Mesenchymal stem cell (in vitro differentiated cells and primary cell): Measurements from ENCODE around the gene SLC25A23. TPM values are rescaled to one million over a fixed set of nuclear protein-coding genes. Genes with fewer than 3 reads are reported as not detected.
"Not testable (repeated sequence)": the region's sequence is repeated elsewhere in the genome, so short reads cannot be mapped to it uniquely, and the experiment has no call there.

Source experiments
- DNase-seq: peaks from one replicate; pipeline ENCODE4 v3.0.0-alpha.2; 2013
- H2AFZ ChIP-seq: one replicate; pipeline ENCODE4 v1.6.1; 2013; ENCODE audit warnings: low read depth, mild to moderate bottlenecking, control low read depth, inconsistent platforms, low read length, moderate library complexity
- H2AK5ac ChIP-seq: 2 replicates; pipeline ENCODE4 v1.6.1; 2013; ENCODE audit warnings: low read length, moderate library complexity, mild to moderate bottlenecking, inconsistent platforms; ENCODE audit not compliant: severe bottlenecking
- H2BK120ac ChIP-seq: one replicate; pipeline ENCODE4 v1.6.1; 2013; ENCODE audit warnings: low read depth, mild to moderate bottlenecking, inconsistent platforms, low read length, moderate library complexity
- H2BK12ac ChIP-seq, 2 experiments: one replicate each; pipeline ENCODE4 v1.6.1; 2013; ENCODE audit warnings: inconsistent platforms in 2 of 2, low read length in 2 of 2, mild to moderate bottlenecking in 2 of 2, moderate library complexity in 2 of 2, control low read depth in 1 of 2
- H2BK15ac ChIP-seq: one replicate; pipeline ENCODE4 v1.6.1; 2013; ENCODE audit warnings: mild to moderate bottlenecking, low read depth, inconsistent platforms; ENCODE audit not compliant: poor library complexity, severe bottlenecking
- H2BK5ac ChIP-seq: 2 replicates; pipeline ENCODE4 v1.6.1; 2013; ENCODE audit warnings: low read depth, mild to moderate bottlenecking, low read length, control low read depth, inconsistent platforms; ENCODE audit not compliant: poor library complexity, severe bottlenecking
- H3K14ac ChIP-seq, 2 experiments: one replicate each; pipeline ENCODE4 v1.6.1; 2013; ENCODE audit warnings: inconsistent platforms in 2 of 2, low read length in 2 of 2, control low read depth in 1 of 2, mild to moderate bottlenecking in 1 of 2, moderate library complexity in 1 of 2
- H3K18ac ChIP-seq, 2 experiments: one replicate each; pipeline ENCODE4 v1.6.1; 2013; ENCODE audit warnings: inconsistent platforms in 2 of 2, low read length in 2 of 2, control low read depth in 1 of 2, low read depth in 1 of 2, mild to moderate bottlenecking in 1 of 2
- H3K23ac ChIP-seq, 2 experiments: one replicate each; pipeline ENCODE4 v1.6.1; 2013; ENCODE audit warnings: inconsistent platforms in 2 of 2, low read length in 2 of 2, mild to moderate bottlenecking in 2 of 2, moderate library complexity in 2 of 2, control low read depth in 1 of 2
- H3K27ac ChIP-seq: 2 replicates; pipeline ENCODE4 v1.5.1; 2013; ENCODE audit warnings: mild to moderate bottlenecking, moderate library complexity, low read length, control low read depth, inconsistent platforms; ENCODE audit not compliant: poor library complexity, severe bottlenecking
- H3K27me3 ChIP-seq, 2 experiments: 2 replicates each; pipeline versions ENCODE4 v1.6.1 to v1.7.0; 2013; ENCODE audit warnings: low read length in 2 of 2, mild to moderate bottlenecking in 2 of 2, moderate library complexity in 2 of 2, control low read depth in 1 of 2, inconsistent platforms in 1 of 2; ENCODE audit not compliant: control insufficient read depth in 1 of 2, insufficient read depth in 1 of 2
- H3K36me3 ChIP-seq, 2 experiments: 2 replicates each; pipeline versions ENCODE4 v1.6.1 to v1.7.0; 2013; ENCODE audit warnings: low read length in 2 of 2, control low read depth in 1 of 2, inconsistent platforms in 1 of 2, low read depth in 1 of 2, mild to moderate bottlenecking in 1 of 2; ENCODE audit not compliant: insufficient read depth in 2 of 2, control insufficient read depth in 1 of 2
- H3K4ac ChIP-seq, 2 experiments: one replicate each; pipeline ENCODE4 v1.6.1; 2013; ENCODE audit warnings: inconsistent platforms in 2 of 2, low read length in 2 of 2, mild to moderate bottlenecking in 2 of 2, moderate library complexity in 2 of 2, control low read depth in 1 of 2, low read depth in 1 of 2
- H3K4me1 ChIP-seq: 2 replicates; pipeline ENCODE4 v1.6.1; 2013; ENCODE audit warnings: low read depth, low read length, control low read depth; ENCODE audit not compliant: control insufficient read depth, insufficient read depth
- H3K4me2 ChIP-seq: 2 replicates; pipeline ENCODE4 v1.6.1; 2013; ENCODE audit warnings: low read length, mild to moderate bottlenecking, inconsistent platforms; ENCODE audit not compliant: poor library complexity, severe bottlenecking
- H3K4me3 ChIP-seq, 2 experiments: 2 replicates each; pipeline versions ENCODE4 v1.5.1 to v1.7.0; 2013; ENCODE audit warnings: low read length in 2 of 2, mild to moderate bottlenecking in 2 of 2, control low read depth in 1 of 2, low read depth in 1 of 2; ENCODE audit not compliant: insufficient read depth in 1 of 2
- H3K79me1 ChIP-seq: replicated peaks from 2 replicates; pipeline ENCODE4 v1.6.1; 2013; ENCODE audit warnings: mild to moderate bottlenecking, control low read depth, low read length, inconsistent platforms; ENCODE audit not compliant: poor library complexity, severe bottlenecking
- H3K9ac ChIP-seq: 2 replicates; pipeline ENCODE4 v1.7.0; 2013; ENCODE audit warnings: mild to moderate bottlenecking, low read length, moderate library complexity
- H3K9me3 ChIP-seq: 2 replicates; pipeline ENCODE4 v1.7.0; 2013; ENCODE audit warnings: mild to moderate bottlenecking, low read length; ENCODE audit not compliant: control insufficient read depth
- H4K8ac ChIP-seq: one replicate; pipeline ENCODE4 v1.6.1; 2013; ENCODE audit warnings: inconsistent platforms, mild to moderate bottlenecking, low read length, moderate library complexity
- H4K91ac ChIP-seq: one replicate; pipeline ENCODE4 v1.6.1; 2013; ENCODE audit warnings: mild to moderate bottlenecking, low read length, inconsistent platforms
- WGBS: methylation state at CpG from one replicate; pipeline ENCODE4 v1.1.7; 2013; ENCODE audit warnings: mixed read lengths; 5-methylcytosine and 5-hydroxymethylcytosine counted together
- polyA plus RNA-seq, 2 experiments: library from polyadenylated mRNA; stranded (reverse); fragments of 200-250 nt; gene quantifications; one replicate each; pipeline ENCODE4 v1.2.3, GENCODE V29; 2013

SLC25A23 gene
- 60.2 TPM for polyA plus RNA-seq (2013, experiment 1 of 2)
- 59.0 TPM for polyA plus RNA-seq (2013, experiment 2 of 2)

DNA sequence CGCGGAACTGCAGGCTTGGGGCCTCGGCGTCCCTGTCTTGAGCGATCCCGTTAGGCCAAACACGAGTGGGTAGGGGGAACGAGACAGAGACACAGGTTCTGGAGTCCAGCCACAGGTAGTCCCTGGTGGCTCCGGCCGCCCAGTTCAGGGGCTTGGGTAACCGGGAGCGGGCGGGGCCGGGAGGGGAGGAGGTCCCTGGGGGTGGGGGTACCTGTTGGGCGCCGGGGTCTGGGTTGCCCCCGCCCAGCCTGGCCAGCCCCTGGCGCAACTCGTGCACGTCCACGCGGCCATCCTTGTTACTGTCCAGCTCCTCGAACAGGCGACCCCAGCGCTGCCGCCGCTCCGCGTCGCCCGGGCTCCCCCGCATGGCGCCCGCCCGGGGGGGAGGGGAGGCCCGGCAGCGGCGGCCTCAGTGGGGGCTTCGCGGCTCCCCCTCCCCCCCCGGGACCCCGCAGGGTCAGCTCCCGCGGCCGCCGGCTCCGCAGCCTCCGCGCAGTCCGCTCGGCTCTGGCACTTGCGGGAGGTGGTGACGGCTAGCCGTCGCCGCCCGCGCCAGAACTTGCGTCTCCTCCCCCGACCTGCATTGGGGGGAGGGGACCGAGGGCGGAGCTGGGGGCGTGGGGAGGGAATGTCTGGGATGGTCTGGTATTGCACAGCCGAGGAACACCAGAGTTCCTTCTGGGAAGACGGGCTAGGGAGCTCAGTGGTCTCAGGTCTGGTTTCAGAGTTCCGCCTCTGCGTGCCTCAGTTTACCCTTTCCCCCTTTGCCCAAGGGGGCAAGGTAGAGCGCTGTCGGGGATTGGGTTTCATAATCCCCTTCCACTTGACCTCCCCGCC is at the start of gene SLC25A23:
SLC25A23 (minus strand) TSS at position 531 of the 837 bp plus-strand sequence; CDS start at position 367, 164 bp downstream.
- Histone ChIP-seq H3K4me3 (peak within 1 kb of the TSS; percentile 78 to 88), H3K4me2 (peak within 1 kb of the TSS; percentile 99), H3K4me1 (peaks cover 25% of the 10 kb centered on the region), H2BK15ac (peak within 1 kb of the TSS; percentile 37), H4K91ac (no peak within 1 kb of the TSS), H3K9ac (peak within 1 kb of the TSS; percentile 72), H2BK5ac (peak within 1 kb of the TSS; percentile 8), H3K14ac (peak within 1 kb of the TSS in 1 of 2 experiments; percentile 94), H3K23ac (peak within 1 kb of the TSS in 1 of 2 experiments; percentile 83), H2AFZ (peak within 1 kb of the TSS; percentile 97), H3K18ac (peak within 1 kb of the TSS; percentile 70 to 86), H3K79me1 (peaks cover 21% of the 10 kb centered on the region), H3K9me3 (peaks cover 9% of the 10 kb centered on the region), H3K27me3 (peaks cover 0 to 15% of the 10 kb centered on the region in 2 experiments), H3K4ac (peak within 1 kb of the TSS in 1 of 2 experiments; percentile 67), H3K36me3 (peaks cover 12 to 25% of the 10 kb centered on the region in 2 experiments), H4K8ac (peak within 1 kb of the TSS; percentile 8), H2BK12ac (peak within 1 kb of the TSS in 1 of 2 experiments; percentile 83), H2BK120ac (no peak within 1 kb of the TSS), H2AK5ac (peak within 1 kb of the TSS; percentile 55), H3K27ac (peak within 1 kb of the TSS; percentile 83)
- WGBS, result under 1% methylated on average over 52 of the region's 70 CpGs
- peak; percentile 78 for DNase-seq

DNA sequence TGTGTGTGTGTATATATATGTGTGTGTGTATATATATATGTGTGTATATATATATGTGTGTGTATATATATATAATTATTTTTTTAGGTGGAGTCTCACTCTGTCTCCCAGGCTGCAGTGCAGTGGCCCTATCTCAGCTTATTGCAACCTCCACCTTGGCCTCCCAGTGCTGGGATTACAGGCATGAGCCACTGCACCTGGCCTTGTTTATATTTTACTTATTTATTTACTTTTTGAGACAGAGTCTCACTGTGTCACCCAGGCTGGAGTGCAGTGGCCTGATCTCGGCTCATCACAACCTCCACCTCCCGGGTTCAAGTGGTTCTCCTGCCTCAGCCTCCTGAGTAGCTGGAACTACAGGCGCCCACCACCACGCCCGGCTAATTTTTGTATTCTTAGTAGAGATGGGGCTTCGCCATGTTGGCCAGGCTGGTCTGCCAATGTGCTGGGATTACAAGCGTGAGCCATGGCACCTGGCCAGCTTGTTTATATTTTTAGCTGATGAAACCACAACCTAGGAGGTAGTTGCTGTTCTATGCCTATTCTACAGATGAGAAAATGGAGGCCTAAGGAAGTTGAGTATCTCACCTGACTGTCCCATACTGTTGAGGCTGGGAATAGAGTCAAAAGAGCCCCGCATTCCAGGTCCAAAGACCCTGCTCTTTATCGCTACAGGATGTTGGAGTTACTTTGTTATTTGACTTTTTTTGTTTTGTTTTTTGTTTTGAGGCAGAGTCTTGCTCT is 48.6 kb upstream of the SLC25A23 start:
- H3K79me1 ChIP-seq, H4K8ac ChIP-seq, H2BK120ac ChIP-seq, H3K14ac ChIP-seq, DNase-seq, H3K9ac ChIP-seq, H4K91ac ChIP-seq, H3K4me1 ChIP-seq, H2BK5ac ChIP-seq, H3K4me3 ChIP-seq, H2AK5ac ChIP-seq, H2BK15ac ChIP-seq, H2BK12ac ChIP-seq, H3K36me3 ChIP-seq, H3K27me3 ChIP-seq, H3K27ac ChIP-seq, H3K4me2 ChIP-seq, H2AFZ ChIP-seq, H3K23ac ChIP-seq, H3K18ac ChIP-seq, H3K9me3 ChIP-seq, H3K4ac ChIP-seq: not testable (repeated sequence)
- WGBS, result 85% methylated on average over 8 of the region's 9 CpGs

DNA sequence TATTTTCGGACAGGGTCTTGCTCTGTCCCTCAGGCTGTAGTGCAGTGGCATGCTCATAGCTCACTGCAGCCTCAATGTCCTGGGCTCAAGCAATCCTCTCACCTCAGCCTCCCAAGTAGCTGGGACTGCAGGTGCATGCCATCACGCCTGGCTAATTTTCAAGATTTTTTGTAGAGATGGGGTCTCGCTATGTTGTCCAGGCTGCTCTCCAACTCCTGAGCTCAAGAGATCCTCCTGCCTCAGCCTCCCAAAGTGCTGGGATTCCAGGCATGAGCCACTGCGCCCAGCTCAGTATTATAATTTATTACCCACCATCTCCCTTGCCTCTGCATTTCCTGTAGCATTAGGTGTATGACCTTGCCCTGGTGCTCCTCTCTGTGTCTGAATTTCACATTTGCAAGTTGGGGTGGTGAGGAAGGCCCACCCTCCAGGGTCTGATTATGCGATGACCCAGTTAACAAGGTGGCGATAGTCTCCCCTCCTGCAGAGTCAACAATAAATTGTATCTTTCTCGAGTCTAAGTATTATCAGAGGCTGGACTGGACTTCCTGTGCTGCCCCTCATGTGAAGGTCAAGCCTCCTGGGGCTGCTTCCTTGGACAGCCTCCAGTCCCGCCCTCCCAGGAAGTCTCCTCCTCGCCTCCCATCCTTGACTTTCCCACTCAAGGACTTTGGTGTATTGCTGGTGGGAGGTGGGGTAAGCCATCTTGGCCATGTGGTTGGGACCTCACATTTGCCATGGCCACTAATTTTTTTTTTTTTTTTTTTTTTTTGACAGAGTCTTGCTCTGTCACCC is 44.0 kb upstream of the SLC25A23 start:
- Histone ChIP-seq H3K4me1 (peaks cover 17% of the 10 kb centered on the region), H3K9me3 (no peaks in the 10 kb centered on the region), H3K27me3 (peaks cover 31 to 49% of the 10 kb centered on the region in 2 experiments), H2AFZ (no peak overlapping the region), H3K36me3 (peaks cover 0 to 3% of the 10 kb centered on the region in 2 experiments), H4K91ac (no peak overlapping the region), H3K27ac (no peak overlapping the region), H2BK12ac (no peak overlapping the region), H3K4ac (no peak overlapping the region), H2BK15ac (no peak overlapping the region), H3K9ac (no peak overlapping the region), H3K4me2 (no peak overlapping the region), H3K14ac (no peak overlapping the region), H2BK5ac (no peak overlapping the region), H2AK5ac (no peak overlapping the region), H2BK120ac (no peak overlapping the region), H4K8ac (no peak overlapping the region), H3K23ac (no peak overlapping the region), H3K4me3 (no peak overlapping the region), H3K79me1 (no peaks in the 10 kb centered on the region), H3K18ac (no peak overlapping the region)
- DNase-seq, result no peak
- WGBS, result 86% methylated on average over 7 of the region's 9 CpGs
